Measurements from ENCODE around the gene PCSK6.
"Not testable (repeated sequence)": the region's sequence is repeated elsewhere in the genome, so short reads cannot be mapped to it uniquely, and the experiment has no call there.

PCSK6 gene

GRCh38 chr15:101459579-101460300, 29.8 kb downstream of the PCSK6 start:
- DNase-seq (ENCODE audit: low spot score), result no peak

- DNase-seq (ENCODE audit: low spot score), result no peak
These were observed 30.5 kb downstream of the PCSK6 start for GRCh38 chr15:101458908-101459578.

GRCh38 chr15:101458158-101458900, 31.2 kb downstream of the PCSK6 start:
- no peak for DNase-seq (ENCODE audit: low spot score)

GRCh38 chr15:101457696-101458095, 31.8 kb downstream of the PCSK6 start:
- DNase-seq (ENCODE audit: low spot score), result no peak

- no peak for DNase-seq (ENCODE audit: low spot score)
These were observed 33.3 kb downstream of the PCSK6 start for GRCh38 chr15:101456057-101456739.

- peak; percentile 39 for DNase-seq (ENCODE audit: low spot score)
These were observed 34.0 kb downstream of the PCSK6 start for GRCh38 chr15:101455291-101456025.

- not testable (repeated sequence) for DNase-seq (ENCODE audit: low spot score)
These were observed 34.7 kb downstream of the PCSK6 start for GRCh38 chr15:101454781-101455180.

GRCh38 chr15:101454365-101454764, 35.1 kb downstream of the PCSK6 start:
- no peak for DNase-seq (ENCODE audit: low spot score)

- no peak for DNase-seq (ENCODE audit: low spot score)
These were observed 36.1 kb downstream of the PCSK6 start for GRCh38 chr15:101453123-101454120.

- DNase-seq (ENCODE audit: low spot score), result no peak
These were observed 36.9 kb downstream of the PCSK6 start for GRCh38 chr15:101452572-101452971.

GRCh38 chr15:101451846-101452245, 37.7 kb downstream of the PCSK6 start:
- no peak for DNase-seq (ENCODE audit: low spot score)

GRCh38 chr15:101451266-101451799, 38.2 kb downstream of the PCSK6 start:
- DNase-seq (ENCODE audit: low spot score), result no peak

GRCh38 chr15:101450403-101451265, 38.9 kb downstream of the PCSK6 start:
- no peak for DNase-seq (ENCODE audit: low spot score)

GRCh38 chr15:101449471-101450402, 39.8 kb downstream of the PCSK6 start:
- DNase-seq (ENCODE audit: low spot score), result no peak

- no peak for DNase-seq (ENCODE audit: low spot score)
These were observed 41.2 kb downstream of the PCSK6 start for GRCh38 chr15:101448336-101448735.

- DNase-seq (ENCODE audit: low spot score), result no peak
These were observed 41.9 kb downstream of the PCSK6 start for GRCh38 chr15:101447561-101448071.

GRCh38 chr15:101447168-101447533, 42.4 kb downstream of the PCSK6 start:
- no peak for DNase-seq (ENCODE audit: low spot score)

Data from activated CD4-positive, alpha-beta T cell treated with anti-CD3 and anti-CD28 coated beads, Interleukin-2, Interleukin-4, amounts not matched to agents 100 ng/mL and 50 ng/mL, durations not matched to agents 16 hours and 8 hours (primary cell).